ENCODE measurements around the gene ARRB2. TPM values are rescaled to one million over a fixed set of nuclear protein-coding genes. Genes with fewer than 3 reads are reported as not detected.

ARRB2 gene
- total RNA-seq, 1 donor from 2014 or later: 43.4 TPM

GRCh38 chr17:4740025-4740351 is 29.6 kb downstream of the ARRB2 start:
- Histone ChIP-seq H3K27me3 (no peaks in the 10 kb centered on the region), H3K4me3 (peak overlapping the region; percentile 86 to 88), H3K4me1 (peaks cover 0 to 5% of the 10 kb centered on the region in 2 donors), H3K9me3 (no peaks in the 10 kb centered on the region), H3K36me3 (no peaks in the 10 kb centered on the region), H3K27ac (peak overlapping the region in 1 of 2 donors; percentile 56)
- intact Hi-C loops (cut with DNase I): no loop called here
- DNase-seq (ENCODE audit: low spot score in 2 of 2): no peak
- TF ChIP-seq CTCF (IDR thresholded peaks at IDR 0.05): no peak

- H3K4me1 ChIP-seq: peaks cover 0 to 5% of the 10 kb centered on the region in 2 donors
- intact Hi-C loops (cut with DNase I): no loop called here
- H3K4me3 ChIP-seq: peak overlapping the region in 1 of 2 donors; percentile 88
Measured at GRCh38 chr17:4740584-4740983, 30.2 kb downstream of the ARRB2 start.

GRCh38 chr17:4741544-4741943 is 31.1 kb downstream of the ARRB2 start:
- H3K36me3 ChIP-seq: no peaks in the 10 kb centered on the region
- no peak overlapping the region for H3K27ac ChIP-seq
- H3K27me3 ChIP-seq: peaks cover 13% of the 10 kb centered on the region
- no peak for DNase-seq (ENCODE audit: low spot score in 2 of 2)
- H3K9me3 ChIP-seq: no peaks in the 10 kb centered on the region
- peaks cover 0 to 5% of the 10 kb centered on the region in 2 donors for H3K4me1 ChIP-seq
- H3K4me3 ChIP-seq: no peak overlapping the region
- no peak for TF ChIP-seq CTCF (IDR thresholded peaks at IDR 0.05)
- intact Hi-C loops (cut with DNase I): no loop called here

More at GRCh38 chr17:4740584-4740983, 30.2 kb downstream of the ARRB2 start:
- Histone ChIP-seq H3K27ac (no peak overlapping the region), H3K9me3 (no peaks in the 10 kb centered on the region), H3K27me3 (peaks cover 6% of the 10 kb centered on the region), H3K36me3 (no peaks in the 10 kb centered on the region)
- TF ChIP-seq CTCF (IDR thresholded peaks at IDR 0.05): no peak
- DNase-seq (ENCODE audit: low spot score in 2 of 2): no peak

- no peak overlapping the region for H3K27ac ChIP-seq
- no peak for TF ChIP-seq CTCF (IDR thresholded peaks at IDR 0.05)
- peaks cover 13% of the 10 kb centered on the region for H3K27me3 ChIP-seq
- peaks cover 0 to 5% of the 10 kb centered on the region in 2 donors for H3K4me1 ChIP-seq
- H3K4me3 ChIP-seq: no peak overlapping the region
- no peaks in the 10 kb centered on the region for H3K9me3 ChIP-seq
- DNase-seq (ENCODE audit: low spot score in 2 of 2): no peak
- intact Hi-C loops (cut with DNase I): no loop called here
- no peaks in the 10 kb centered on the region for H3K36me3 ChIP-seq
Measured at GRCh38 chr17:4742133-4742532, 31.7 kb downstream of the ARRB2 start.

- Histone ChIP-seq H3K4me3 (no peak overlapping the region), H3K4me1 (peaks cover 0 to 5% of the 10 kb centered on the region in 2 donors), H3K27ac (no peak overlapping the region), H3K36me3 (no peaks in the 10 kb centered on the region), H3K27me3 (peaks cover 13% of the 10 kb centered on the region), H3K9me3 (no peaks in the 10 kb centered on the region)
- intact Hi-C loops (cut with DNase I): no loop called here
- no peak for DNase-seq (ENCODE audit: low spot score in 2 of 2)
- no peak for TF ChIP-seq CTCF (IDR thresholded peaks at IDR 0.05)
Measured at GRCh38 chr17:4742629-4743028, 32.2 kb downstream of the ARRB2 start.

GRCh38 chr17:4743216-4743615 is 32.8 kb downstream of the ARRB2 start:
- H3K9me3 ChIP-seq: no peaks in the 10 kb centered on the region
- intact Hi-C loops (cut with DNase I): no loop called here
- no peak overlapping the region for H3K27ac ChIP-seq
- peaks cover 13% of the 10 kb centered on the region for H3K27me3 ChIP-seq
- H3K36me3 ChIP-seq: no peaks in the 10 kb centered on the region
- TF ChIP-seq CTCF (IDR thresholded peaks at IDR 0.05): no peak
- H3K4me1 ChIP-seq: peaks cover 0 to 4% of the 10 kb centered on the region in 2 donors
- H3K4me3 ChIP-seq: no peak overlapping the region
- DNase-seq (ENCODE audit: low spot score in 2 of 2): no peak
